ENCODE measurements around the gene HEYL.

DNA sequence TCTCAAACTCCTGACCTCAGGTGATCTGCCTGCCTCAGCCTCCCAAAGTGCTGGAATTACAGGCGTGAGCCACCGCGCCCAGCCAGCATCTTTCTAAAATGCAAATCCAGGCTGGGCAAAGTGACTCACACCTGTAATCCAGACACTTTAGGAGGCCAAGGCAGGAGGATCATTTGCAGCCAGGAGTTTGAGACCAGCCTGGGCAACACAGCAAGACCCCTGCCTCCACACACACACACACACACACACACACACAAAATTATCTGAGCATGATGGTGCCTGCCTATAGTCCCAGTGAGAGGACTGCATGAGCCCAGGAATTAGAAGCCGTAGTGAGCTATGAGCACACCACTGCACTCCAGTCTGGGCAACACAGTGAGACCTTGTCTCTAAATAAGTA, 46.1 kb downstream of the HEYL start:
- TF ChIP-seq, protein P1, sequence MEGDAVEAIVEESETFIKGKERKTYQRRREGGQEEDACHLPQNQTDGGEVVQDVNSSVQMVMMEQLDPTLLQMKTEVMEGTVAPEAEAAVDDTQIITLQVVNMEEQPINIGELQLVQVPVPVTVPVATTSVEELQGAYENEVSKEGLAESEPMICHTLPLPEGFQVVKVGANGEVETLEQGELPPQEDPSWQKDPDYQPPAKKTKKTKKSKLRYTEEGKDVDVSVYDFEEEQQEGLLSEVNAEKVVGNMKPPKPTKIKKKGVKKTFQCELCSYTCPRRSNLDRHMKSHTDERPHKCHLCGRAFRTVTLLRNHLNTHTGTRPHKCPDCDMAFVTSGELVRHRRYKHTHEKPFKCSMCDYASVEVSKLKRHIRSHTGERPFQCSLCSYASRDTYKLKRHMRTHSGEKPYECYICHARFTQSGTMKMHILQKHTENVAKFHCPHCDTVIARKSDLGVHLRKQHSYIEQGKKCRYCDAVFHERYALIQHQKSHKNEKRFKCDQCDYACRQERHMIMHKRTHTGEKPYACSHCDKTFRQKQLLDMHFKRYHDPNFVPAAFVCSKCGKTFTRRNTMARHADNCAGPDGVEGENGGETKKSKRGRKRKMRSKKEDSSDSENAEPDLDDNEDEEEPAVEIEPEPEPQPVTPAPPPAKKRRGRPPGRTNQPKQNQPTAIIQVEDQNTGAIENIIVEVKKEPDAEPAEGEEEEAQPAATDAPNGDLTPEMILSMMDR (conservative IDR thresholded peaks at IDR 0.05; ENCODE audit: low read length), result no peak
- TF ChIP-seq EZH2phosphoT487 (IDR thresholded peaks at IDR 0.05; ENCODE audit: borderline replicate concordance), result no peak
